ENCODE data around the gene PRKCB.

PRKCB gene

GRCh38 chr16:23960081-23960885 lies 124.5 kb downstream of the PRKCB start:
- H3K79me2 ChIP-seq: no peaks in the 10 kb centered on the region
- TF ChIP-seq CTCF (IDR thresholded peaks at IDR 0.05): no peak
- no peaks in the 10 kb centered on the region for H3K27me3 ChIP-seq (ENCODE audit: control insufficient read depth, insufficient read depth, low read length)
- H3K9me3 ChIP-seq (ENCODE audit: control insufficient read depth, low read length): no peaks in the 10 kb centered on the region
- H3K4me1 ChIP-seq: no peaks in the 10 kb centered on the region
- no peak overlapping the region for H3K4me2 ChIP-seq (ENCODE audit: low read length)
- H2AFZ ChIP-seq: no peak overlapping the region
- no peak overlapping the region for H3K4me3 ChIP-seq (ENCODE audit: low read depth, low read length)
- no peaks in the 10 kb centered on the region for H3K36me3 ChIP-seq (ENCODE audit: control insufficient read depth, insufficient read depth, low read length)
- no peak overlapping the region for H3K9ac ChIP-seq
- no peak overlapping the region for H3K27ac ChIP-seq

DNA sequence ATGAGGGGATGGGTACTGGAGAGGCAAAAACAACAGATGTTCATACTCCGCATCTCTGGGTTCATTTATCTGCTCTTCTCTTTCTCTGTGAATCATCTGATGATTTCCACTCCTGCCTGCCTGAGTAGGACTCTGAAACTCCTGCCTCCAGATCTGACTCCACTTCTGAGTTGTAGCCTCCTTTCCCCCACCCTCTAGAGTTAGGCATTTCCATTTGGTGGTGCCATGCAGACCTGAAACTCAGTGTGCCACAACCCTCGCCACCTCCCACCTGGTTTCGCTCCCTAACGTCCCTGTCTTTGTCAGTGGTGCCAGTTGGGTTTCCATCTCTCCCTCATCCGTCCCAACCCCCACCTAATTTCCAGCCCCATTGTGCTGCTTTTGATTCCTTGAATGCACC lies 126.2 kb downstream of the PRKCB start:
- Histone ChIP-seq H3K4me2 (ENCODE audit: low read length) (no peak overlapping the region), H3K27me3 (ENCODE audit: control insufficient read depth, insufficient read depth, low read length) (no peaks in the 10 kb centered on the region), H3K27ac (no peak overlapping the region), H3K79me2 (no peaks in the 10 kb centered on the region), H3K4me1 (no peaks in the 10 kb centered on the region), H2AFZ (no peak overlapping the region), H3K36me3 (ENCODE audit: control insufficient read depth, insufficient read depth, low read length) (no peaks in the 10 kb centered on the region), H3K9me3 (ENCODE audit: control insufficient read depth, low read length) (no peaks in the 10 kb centered on the region), H3K9ac (no peak overlapping the region), H3K4me3 (ENCODE audit: low read depth, low read length) (no peak overlapping the region)
- no peak for TF ChIP-seq CTCF (IDR thresholded peaks at IDR 0.05)

DNA sequence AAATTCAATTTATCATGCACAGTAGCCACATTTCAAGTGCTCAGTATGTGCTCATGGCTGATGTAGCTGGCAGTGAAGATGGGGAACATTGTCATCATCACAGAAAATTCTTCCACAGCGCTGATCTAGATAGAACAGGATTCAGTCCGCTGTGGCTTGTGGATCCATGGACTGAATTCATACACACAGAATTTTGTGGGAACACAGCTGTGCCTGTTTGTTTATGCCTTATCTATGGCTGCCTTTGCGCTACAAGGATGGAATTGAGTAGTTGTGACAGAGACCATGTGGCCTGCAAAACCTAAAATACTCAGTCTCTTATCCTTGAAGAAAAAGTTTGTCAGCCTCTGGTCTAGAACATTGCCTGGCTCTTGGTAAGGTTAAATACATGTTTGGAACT lies 128.4 kb downstream of the PRKCB start:
- no peak for TF ChIP-seq CTCF (IDR thresholded peaks at IDR 0.05)
- H3K4me3 ChIP-seq (ENCODE audit: low read depth, low read length): no peak overlapping the region

DNA sequence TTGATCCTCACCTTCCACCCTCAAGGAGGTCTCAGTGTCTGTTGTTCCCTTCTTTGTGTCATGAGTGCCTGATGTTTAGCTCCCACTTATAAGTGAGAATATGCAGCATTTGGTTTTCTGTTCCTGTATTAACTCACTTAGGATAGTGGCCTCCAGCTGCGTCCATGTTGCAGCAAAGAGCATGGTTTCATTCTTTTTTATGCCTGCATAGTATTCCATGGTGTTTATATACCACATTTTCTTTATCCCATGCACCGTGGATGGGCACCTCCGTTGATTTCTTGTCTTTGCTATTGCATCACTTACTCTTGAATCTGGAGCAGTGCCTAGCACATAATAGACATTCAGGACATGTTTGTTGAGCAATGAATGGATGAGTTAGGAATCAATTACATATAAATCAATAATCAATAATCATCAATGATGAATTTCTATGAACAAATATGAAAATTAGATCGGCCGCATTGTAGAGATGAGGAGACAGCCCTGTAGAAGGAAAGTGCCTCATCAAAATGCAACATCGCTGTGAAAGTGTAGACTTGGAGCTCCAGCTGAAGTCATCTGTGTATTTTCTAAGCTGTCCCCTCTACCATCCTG lies 129.5 kb downstream of the PRKCB start:
- no peak overlapping the region for H2AFZ ChIP-seq
- H3K9me3 ChIP-seq (ENCODE audit: control insufficient read depth, low read length): no peaks in the 10 kb centered on the region
- no peaks in the 10 kb centered on the region for H3K4me1 ChIP-seq
- H3K79me2 ChIP-seq: no peaks in the 10 kb centered on the region
- no peak overlapping the region for H3K9ac ChIP-seq
- no peak overlapping the region for H3K4me2 ChIP-seq (ENCODE audit: low read length)
- no peak for TF ChIP-seq CTCF (IDR thresholded peaks at IDR 0.05)
- H3K27me3 ChIP-seq (ENCODE audit: control insufficient read depth, insufficient read depth, low read length): no peaks in the 10 kb centered on the region
- no peak overlapping the region for H3K4me3 ChIP-seq (ENCODE audit: low read depth, low read length)
- no peaks in the 10 kb centered on the region for H3K36me3 ChIP-seq (ENCODE audit: control insufficient read depth, insufficient read depth, low read length)
- no peak overlapping the region for H3K27ac ChIP-seq

More for the DNA sequence above, 128.4 kb downstream of the PRKCB start:
- Histone ChIP-seq H3K27me3 (ENCODE audit: control insufficient read depth, insufficient read depth, low read length) (no peaks in the 10 kb centered on the region), H3K36me3 (ENCODE audit: control insufficient read depth, insufficient read depth, low read length) (no peaks in the 10 kb centered on the region), H3K4me2 (ENCODE audit: low read length) (no peak overlapping the region), H3K79me2 (no peaks in the 10 kb centered on the region), H3K27ac (no peak overlapping the region), H3K9ac (no peak overlapping the region), H2AFZ (no peak overlapping the region), H3K4me1 (no peaks in the 10 kb centered on the region), H3K9me3 (ENCODE audit: control insufficient read depth, low read length) (no peaks in the 10 kb centered on the region)

All from parathyroid adenoma (tissue), 2 donors.